ENCODE measurements around the gene OXSR1.
"Not testable (repeated sequence)": the region's sequence is repeated elsewhere in the genome, so short reads cannot be mapped to it uniquely, and the experiment has no call there.

DNA sequence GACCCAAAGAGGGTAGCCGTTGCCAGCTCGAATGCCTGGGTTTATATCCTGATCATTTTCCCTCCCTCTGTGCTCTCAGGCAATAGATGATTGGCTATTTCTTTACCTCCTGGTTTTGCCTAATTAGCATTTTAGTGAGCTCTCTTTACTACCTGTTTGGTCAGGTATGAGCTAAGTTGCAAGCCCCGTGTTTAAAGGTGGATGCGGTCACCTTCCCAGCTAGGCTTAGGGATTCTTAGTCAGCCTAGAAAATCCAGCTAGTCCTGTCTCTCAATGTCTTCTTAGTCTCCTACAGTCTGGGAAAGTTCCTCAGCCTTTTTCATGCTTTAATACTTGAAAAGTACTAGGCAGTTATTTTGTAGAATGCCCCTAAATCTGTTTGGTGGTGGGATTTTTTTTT lies 131.7 kb downstream of the OXSR1 start:
- TF ChIP-seq CTCF, POLR2A (IDR thresholded peaks at IDR 0.05): not testable (repeated sequence)

Measured in esophagus squamous epithelium (tissue), 4 donors.